ENCODE results near the gene HDAC4. TPM values are rescaled to one million over a fixed set of nuclear protein-coding genes. Genes with fewer than 3 reads are reported as not detected.

The HDAC4 gene
- total and polyA plus RNA-seq, 10 of the 15 experiments (the other 5 are each of a cell fraction or from before 2014, with no cell fraction given) = 0.22 to 15.7 (median 4.8) TPM

GRCh38 chr2:239175181-239175580, 225.6 kb downstream of the HDAC4 start (continued):
- TF ChIP-seq, protein P1, sequence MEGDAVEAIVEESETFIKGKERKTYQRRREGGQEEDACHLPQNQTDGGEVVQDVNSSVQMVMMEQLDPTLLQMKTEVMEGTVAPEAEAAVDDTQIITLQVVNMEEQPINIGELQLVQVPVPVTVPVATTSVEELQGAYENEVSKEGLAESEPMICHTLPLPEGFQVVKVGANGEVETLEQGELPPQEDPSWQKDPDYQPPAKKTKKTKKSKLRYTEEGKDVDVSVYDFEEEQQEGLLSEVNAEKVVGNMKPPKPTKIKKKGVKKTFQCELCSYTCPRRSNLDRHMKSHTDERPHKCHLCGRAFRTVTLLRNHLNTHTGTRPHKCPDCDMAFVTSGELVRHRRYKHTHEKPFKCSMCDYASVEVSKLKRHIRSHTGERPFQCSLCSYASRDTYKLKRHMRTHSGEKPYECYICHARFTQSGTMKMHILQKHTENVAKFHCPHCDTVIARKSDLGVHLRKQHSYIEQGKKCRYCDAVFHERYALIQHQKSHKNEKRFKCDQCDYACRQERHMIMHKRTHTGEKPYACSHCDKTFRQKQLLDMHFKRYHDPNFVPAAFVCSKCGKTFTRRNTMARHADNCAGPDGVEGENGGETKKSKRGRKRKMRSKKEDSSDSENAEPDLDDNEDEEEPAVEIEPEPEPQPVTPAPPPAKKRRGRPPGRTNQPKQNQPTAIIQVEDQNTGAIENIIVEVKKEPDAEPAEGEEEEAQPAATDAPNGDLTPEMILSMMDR (IDR thresholded peaks at IDR 0.05 in 2 of 3, conservative IDR thresholded peaks at IDR 0.05 in 1 of 3; ENCODE audit: control insufficient read depth in 2 of 3, extremely low read depth in 1 of 3, insufficient read depth in 1 of 3, low read depth in 3 of 3, low read length in 3 of 3) = no peak
- TF ChIP-seq ZNF687 (IDR thresholded peaks at IDR 0.05) = no peak
- TF ChIP-seq NR2F1 (conservative IDR thresholded peaks at IDR 0.05) = no peak

- H4K20me1 ChIP-seq (ENCODE audit: control insufficient read depth, insufficient read depth) = no peaks in the 10 kb centered on the region
- RAD21 ChIA-PET (ENCODE audit: unreplicated experiment) = no interaction called here
- BruUV-seq (replicated peaks) = no TSS peak
- H3K4me1 ChIP-seq (ENCODE audit: control insufficient read depth, insufficient read depth, low read length) = no peaks in the 10 kb centered on the region
- FAIRE-seq (no peak), ATAC-seq (no peak), DNase-seq (ENCODE audit: low read depth, low spot score) (no peak)
- no peak for TF ChIP-seq MEF2A (IDR thresholded peaks at IDR 0.05; ENCODE audit: insufficient read depth, low read depth, low read length)
- no peak for TF ChIP-seq KAT2A (conservative IDR thresholded peaks at IDR 0.05; ENCODE audit: control insufficient read depth, low read depth, low read length)
- SMC1A ChIA-PET (ENCODE audit: uncharacterized antibody, unreplicated experiment) = no interaction called here
- intact Hi-C loops (cut with micrococcal nuclease; ENCODE audit: unreplicated experiment) (no loop called here), in situ Hi-C loops (cut with MboI) (no loop called here)
- H3K27ac ChIP-seq (ENCODE audit: control insufficient read depth, insufficient read depth) = no peak overlapping the region
- H3K9ac ChIP-seq (ENCODE audit: control insufficient read depth, insufficient read depth, low read length) = no peak overlapping the region
- no peak overlapping the region for H3K4me3 ChIP-seq
- no peaks in the 10 kb centered on the region for H3K36me3 ChIP-seq (ENCODE audit: control insufficient read depth in 2 of 2, insufficient read depth in 2 of 2, low read length in 1 of 2)
- H3K79me2 ChIP-seq (ENCODE audit: control insufficient read depth, insufficient read depth, low read length) = no peaks in the 10 kb centered on the region
- no peak overlapping the region for H2AFZ ChIP-seq (ENCODE audit: control insufficient read depth, low read depth, low read length)
- peaks cover 5% of the 10 kb centered on the region; the same call in 2 of the 3 replicates for H3K9me3 ChIP-seq (replicated peaks; ENCODE audit: control insufficient read depth, insufficient read depth, low read length)
- no peaks in the 10 kb centered on the region for H3K27me3 ChIP-seq (replicated peaks in 1 of 2; ENCODE audit: control insufficient read depth in 2 of 2, insufficient read depth in 2 of 2, low read length in 1 of 2)
- no peak overlapping the region for H3K4me2 ChIP-seq (ENCODE audit: control insufficient read depth, insufficient read depth)
- WGBS (ENCODE audit: insufficient coverage, insufficient replicate concordance, low lambda C conversion rate, missing lambda C conversion rate) = 48% methylated on average over 1 of the region's 1 CpG
- POLR2A ChIA-PET = no interaction called here
- CTCF ChIA-PET = no interaction called here
These were observed 227.5 kb downstream of the HDAC4 start for GRCh38 chr2:239173301-239173700.

Measured in GM12878 (cell line).